Suprapubic skin (tissue), 4 donors: ENCODE results near the gene DNAH3.

Experiments used
- CTCF ChIP-seq, 2 donors: fragments of 200-600 bp in 1 of 2; fragments of 450-650 bp in 1 of 2; sonication (generic) in 1 of 2; IDR thresholded peaks; one replicate each; pipeline ENCODE4 v1.5.1; 2016 to 2019; ENCODE audit warnings: antibody characterized with exemption in 2 of 2, mild to moderate bottlenecking in 1 of 2, moderate library complexity in 1 of 2
- EP300 ChIP-seq: sonication (generic); formaldehyde crosslinking; IDR thresholded peaks from one replicate; pipeline ENCODE4 v1.6.1; 2017; ENCODE audit warnings: antibody characterized with exemption
- POLR2A ChIP-seq, 2 donors: fragments of 450-650 bp; IDR thresholded peaks; one replicate each; pipeline ENCODE4 v1.6.1; 2017; ENCODE audit warnings: antibody characterized with exemption in 2 of 2, mild to moderate bottlenecking in 2 of 2, moderate library complexity in 2 of 2
- POLR2AphosphoS5 ChIP-seq, 3 donors: sonication (generic); formaldehyde crosslinking; IDR thresholded peaks; one replicate each; pipeline ENCODE4 v1.6.1; 2017; ENCODE audit warnings: antibody characterized with exemption in 3 of 3

GRCh38 chr16:21001262-21001661, 149.4 kb downstream of the DNAH3 start:
- TF ChIP-seq CTCF (IDR thresholded peaks at IDR 0.05), result peak in 1 of 2 donors; percentile 11
- no peak for TF ChIP-seq POLR2A (IDR thresholded peaks at IDR 0.05)
- TF ChIP-seq POLR2AphosphoS5 (IDR thresholded peaks at IDR 0.05), result no peak
- TF ChIP-seq EP300, result no peak
